Adrenal gland (tissue), 12 donors: Measurements from ENCODE around the gene FAM83C. TPM values are rescaled to one million over a fixed set of nuclear protein-coding genes. Genes with fewer than 3 reads are reported as not detected.

Experiments used
- DNase-seq, 7 donors: peaks; one replicate each; pipeline ENCODE4 v3.0.0-alpha.2; 2019 to 2020
- H3K27ac ChIP-seq, 5 donors: fragments of 200-600 bp; sonication (generic) in 4 of 5; 1 replicate in 3 of 5; 2 replicates in 2 of 5; pipeline versions ENCODE4 v1.5.1 to v1.8.0; 2016 to 2020; ENCODE audit warnings: mild to moderate bottlenecking in 1 of 5
- H3K27me3 ChIP-seq: fragments of 200-600 bp; 2 replicates; pipeline ENCODE4 v1.8.0; 2021
- H3K36me3 ChIP-seq, 2 donors: fragments of 200-600 bp; replicated peaks in 1 of 2; 1 replicate in 1 of 2; 2 replicates in 1 of 2; pipeline versions ENCODE4 v1.5.1 to v1.8.0; 2018 to 2022
- H3K4me1 ChIP-seq, 2 donors: fragments of 200-600 bp; replicated peaks in 1 of 2; 1 replicate in 1 of 2; 2 replicates in 1 of 2; pipeline versions ENCODE4 v1.5.1 to v1.8.0; 2018 to 2021
- H3K4me3 ChIP-seq, 4 donors: fragments of 200-600 bp; sonication (generic) in 3 of 4; one replicate each; pipeline ENCODE4 v1.5.1; 2016 to 2018
- H3K9me3 ChIP-seq, 3 donors: fragments of 200-600 bp; sonication (generic) in 1 of 3; replicated peaks in 1 of 3; 1 replicate in 2 of 3; 2 replicates in 1 of 3; pipeline versions ENCODE4 v1.5.1 to v1.8.0; 2016 to 2021
- POLR2A ChIP-seq, 2 donors: fragments of 450-650 bp; IDR thresholded peaks; one replicate each; pipeline ENCODE4 v1.6.1; 2017; ENCODE audit warnings: antibody characterized with exemption in 2 of 2, mild to moderate bottlenecking in 2 of 2, moderate library complexity in 1 of 2
- WGBS, 4 donors: extraction: QIAGEN DNeasy Blood & Tissue Kit in 2 of 4; methylation state at CpG; one replicate each; pipeline versions ENCODE4 v1.1.5 to v1.1.7; 2013 to 2017; 5-methylcytosine and 5-hydroxymethylcytosine counted together
- intact Hi-C, 2 donors: fragments of 100-400 bp; cut with DNase I; formaldehyde crosslinking; loops; one replicate each; pipeline versions ENCODE4 v1.14.1 to v1.15.0; 2022 to 2023
- polyA plus RNA-seq, 3 donors: library from polyadenylated mRNA; stranded (reverse); fragments of 200-250 nt in 2 of 3; fragments of 350-450 nt in 1 of 3; fragmentation: Illumina TruSeq in 1 of 3; extraction: RNeasy Lipid Tissue Mini Kit (QIAGEN cat#74804) in 1 of 3; gene quantifications; one replicate each; pipeline ENCODE4 v1.2.3, GENCODE V29; 2013 to 2014
- total RNA-seq, 9 donors: library from RNA; depleted of rRNA in 4 of 9; stranded (reverse); fragments of >200 nt in 4 of 9; fragments of 120-200 nt in 1 of 9; fragmentation: NEBNext Ultra II Directional in 1 of 9; extraction: Animal tissue kit (Norgen Biotek cat#: 25700) in 1 of 9; gene quantifications; one replicate each; pipeline versions ENCODE4 v1.1.0 to v1.2.4, GENCODE V29; 2013 to 2023
- TF ChIP-seq, protein P1 (sequence below), 6 experiments: fragments of 450-650 bp in 4 of 6; fragments of 200-600 bp in 2 of 6; sonication (generic) in 1 of 6; IDR thresholded peaks; 1 replicate in 5 of 6; 2 replicates in 1 of 6; pipeline versions ENCODE4 v1.5.1 to v1.8.0; 2016 to 2021; ENCODE audit warnings: antibody characterized with exemption in 6 of 6, mild to moderate bottlenecking in 2 of 6, moderate library complexity in 1 of 6
- donor health status: healthy with polysubstance abuse.
- donor health status: Bipolar disorder and iron deficiency.
- donor health status: DM: yes; HTN: yes; CAD: no.
- donor health status: DM: no; HTN: no; CAD: no.
- donor health status: DM: no; HTN: no; CAD: no.
- donor health status: DM: yes; HTN: yes; CAD: no.

FAM83C gene
- total and polyA plus RNA-seq, 12 donors = 0.03 to 0.11 TPM; not detected in 10

DNA sequence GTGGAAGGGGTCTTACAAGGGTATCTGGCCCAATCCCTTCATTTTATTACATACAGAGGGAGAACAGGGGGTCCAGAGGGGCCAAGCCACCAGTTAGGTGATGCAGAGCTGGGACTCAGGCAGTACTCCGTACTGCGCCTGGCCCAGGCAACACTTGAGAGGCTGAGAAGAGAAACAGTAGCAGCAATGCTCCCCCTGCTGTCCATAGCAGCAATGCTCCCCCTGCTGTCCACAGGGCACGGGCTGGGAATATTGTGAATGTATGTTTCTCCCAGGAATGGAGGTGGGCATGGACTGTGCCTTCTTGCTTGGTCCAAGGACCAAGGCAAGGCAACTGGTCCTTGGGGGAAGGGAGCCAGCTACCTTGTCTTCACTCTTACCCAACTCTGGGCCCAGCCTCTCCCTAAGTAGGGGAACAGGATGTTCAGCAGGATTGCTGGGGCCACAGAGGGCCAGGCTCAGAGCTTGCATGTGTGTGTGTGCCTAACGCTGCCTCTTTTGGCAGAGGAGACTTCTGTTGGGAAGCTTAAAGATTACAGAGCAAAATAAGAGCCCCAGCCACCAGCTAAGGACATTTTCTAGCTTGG is 14.8 kb upstream of the FAM83C start:
- H3K4me1 ChIP-seq = peaks cover 10 to 20% of the 10 kb centered on the region in 2 donors
- H3K36me3 ChIP-seq = no peaks in the 10 kb centered on the region
- peak overlapping the region in 3 of 5 donors; percentile 13 to 78 (median 59) for H3K27ac ChIP-seq
- H3K4me3 ChIP-seq = no peak overlapping the region
- H3K27me3 ChIP-seq = no peaks in the 10 kb centered on the region
- DNase-seq = peak in 4 of 7 donors; percentile 47 to 75 (median 54)
- TF ChIP-seq, protein P1, sequence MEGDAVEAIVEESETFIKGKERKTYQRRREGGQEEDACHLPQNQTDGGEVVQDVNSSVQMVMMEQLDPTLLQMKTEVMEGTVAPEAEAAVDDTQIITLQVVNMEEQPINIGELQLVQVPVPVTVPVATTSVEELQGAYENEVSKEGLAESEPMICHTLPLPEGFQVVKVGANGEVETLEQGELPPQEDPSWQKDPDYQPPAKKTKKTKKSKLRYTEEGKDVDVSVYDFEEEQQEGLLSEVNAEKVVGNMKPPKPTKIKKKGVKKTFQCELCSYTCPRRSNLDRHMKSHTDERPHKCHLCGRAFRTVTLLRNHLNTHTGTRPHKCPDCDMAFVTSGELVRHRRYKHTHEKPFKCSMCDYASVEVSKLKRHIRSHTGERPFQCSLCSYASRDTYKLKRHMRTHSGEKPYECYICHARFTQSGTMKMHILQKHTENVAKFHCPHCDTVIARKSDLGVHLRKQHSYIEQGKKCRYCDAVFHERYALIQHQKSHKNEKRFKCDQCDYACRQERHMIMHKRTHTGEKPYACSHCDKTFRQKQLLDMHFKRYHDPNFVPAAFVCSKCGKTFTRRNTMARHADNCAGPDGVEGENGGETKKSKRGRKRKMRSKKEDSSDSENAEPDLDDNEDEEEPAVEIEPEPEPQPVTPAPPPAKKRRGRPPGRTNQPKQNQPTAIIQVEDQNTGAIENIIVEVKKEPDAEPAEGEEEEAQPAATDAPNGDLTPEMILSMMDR (IDR thresholded peaks at IDR 0.05) = peak; percentile 24 to 61 (median 50)
- no peak for TF ChIP-seq POLR2A (IDR thresholded peaks at IDR 0.05)
- intact Hi-C loops = no loop called here
- WGBS, 4 donors = 50 to 69% (median 61%) methylated on average over 4 of the region's 4 CpGs
- no peaks in the 10 kb centered on the region for H3K9me3 ChIP-seq

- WGBS, 4 donors = 66 to 84% (median 73%) methylated on average over 10 to 12 of the region's 12 CpGs
- intact Hi-C loops = no loop called here
- Histone ChIP-seq H3K27ac (peak overlapping the region in 4 of 5 donors; percentile 9 to 78 (median 61)), H3K36me3 (no peaks in the 10 kb centered on the region), H3K4me1 (peaks cover 10 to 20% of the 10 kb centered on the region in 2 donors), H3K27me3 (no peaks in the 10 kb centered on the region), H3K9me3 (no peaks in the 10 kb centered on the region), H3K4me3 (no peak overlapping the region)
- TF ChIP-seq, protein P1 (IDR thresholded peaks at IDR 0.05) = no peak
- peak in 1 of 2 donors; percentile 33 for TF ChIP-seq POLR2A (IDR thresholded peaks at IDR 0.05)
- DNase-seq = peak; percentile 80 to 96 (median 94)
Measured at GRCh38 chr20:35305682-35306556, 13.7 kb upstream of the FAM83C start.

GRCh38 chr20:35304956-35305355 is 12.7 kb upstream of the FAM83C start:
- Histone ChIP-seq H3K9me3 (no peaks in the 10 kb centered on the region), H3K4me1 (peaks cover 10 to 20% of the 10 kb centered on the region in 2 donors), H3K27me3 (no peaks in the 10 kb centered on the region), H3K27ac (peak overlapping the region in 2 of 5 donors; percentile 59 to 64), H3K36me3 (no peaks in the 10 kb centered on the region), H3K4me3 (no peak overlapping the region)
- no peak for DNase-seq
- intact Hi-C loops = loop anchor here (5.0 kb wide), 2 partner anchors 132 to 137 kb away; partner anchors contain the start of gene GDF5 (in 1 of the 2)
- 82 to 90% (median 88%) methylated on average over 6 of the region's 6 CpGs for WGBS, 4 donors
- TF ChIP-seq, protein P1 (IDR thresholded peaks at IDR 0.05) = no peak
- no peak for TF ChIP-seq POLR2A (IDR thresholded peaks at IDR 0.05)
